ENCODE data around the gene GSTK1. TPM values are rescaled to one million over a fixed set of nuclear protein-coding genes. Genes with fewer than 3 reads are reported as not detected.

The GSTK1 gene
- polyA plus RNA-seq, 1 experiment, result 100 TPM

DNA sequence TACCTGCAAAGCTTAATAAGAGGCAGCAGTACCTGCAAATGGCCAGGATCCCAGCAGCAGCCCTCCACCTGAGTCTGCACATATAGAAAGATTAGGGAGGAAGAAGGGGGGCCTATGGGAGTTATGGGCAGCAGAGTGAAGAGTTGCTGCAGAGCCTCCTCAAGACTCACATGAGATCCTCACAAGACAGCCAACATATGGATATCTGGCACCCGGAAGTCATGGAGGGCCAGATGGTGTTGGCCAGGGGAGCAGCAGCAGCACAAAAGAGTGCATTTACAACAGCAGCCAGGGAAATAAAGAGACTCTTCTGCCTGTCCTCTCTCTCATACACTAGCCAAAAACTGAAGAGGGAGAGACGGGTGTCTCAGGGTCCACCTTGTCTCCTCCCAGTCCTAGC lies 45.4 kb upstream of the GSTK1 start:
- ChIA-PET POLR2A (no interaction called here), CTCF (interaction anchor here (3.8 to 8.8 kb wide), 2 partner anchors 22 to 214 kb away, joined by 61 to 406 read pairs; no protein-coding TSS in a partner anchor)
- no peaks in the 10 kb centered on the region for H3K9me3 ChIP-seq (ENCODE audit: control insufficient read depth, insufficient read depth, low read length)

DNA sequence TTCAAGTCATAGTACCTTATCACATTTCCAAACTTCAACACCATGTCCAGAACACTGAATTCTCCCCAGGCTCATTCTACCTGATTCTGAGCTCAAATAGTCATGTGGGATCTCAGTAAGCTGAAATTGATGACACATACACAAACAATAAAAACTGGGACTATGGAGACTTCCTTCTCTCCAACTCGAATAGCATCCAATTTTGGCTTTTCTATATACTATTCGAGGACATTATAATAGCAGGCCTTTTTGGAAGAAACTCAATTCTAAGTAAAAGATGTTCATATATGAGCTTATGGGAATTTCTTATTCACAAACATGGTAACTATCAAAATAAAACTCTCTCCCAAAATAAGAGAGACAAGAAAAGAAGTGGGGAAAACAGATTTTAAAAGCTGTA lies 42.0 kb upstream of the GSTK1 start:
- CTCF ChIA-PET, result interaction anchor here (0.5 to 8.8 kb wide), 3 partner anchors 19 to 217 kb away, joined by 5 to 406 read pairs (median 21); no protein-coding TSS in a partner anchor
- POLR2A ChIA-PET, result no interaction called here

More for the DNA sequence above, 45.4 kb upstream of the GSTK1 start:
- no peak for DNase-seq (ENCODE audit: low read depth, low spot score)
- Histone ChIP-seq H3K4me3 (ENCODE audit: low read depth, low read length) (no peak overlapping the region), H3K27ac (ENCODE audit: low read depth, low read length) (no peak overlapping the region), H3K27me3 (ENCODE audit: control insufficient read depth, insufficient read depth, low read length) (peaks cover 7% of the 10 kb centered on the region)
- TF ChIP-seq, protein P1, sequence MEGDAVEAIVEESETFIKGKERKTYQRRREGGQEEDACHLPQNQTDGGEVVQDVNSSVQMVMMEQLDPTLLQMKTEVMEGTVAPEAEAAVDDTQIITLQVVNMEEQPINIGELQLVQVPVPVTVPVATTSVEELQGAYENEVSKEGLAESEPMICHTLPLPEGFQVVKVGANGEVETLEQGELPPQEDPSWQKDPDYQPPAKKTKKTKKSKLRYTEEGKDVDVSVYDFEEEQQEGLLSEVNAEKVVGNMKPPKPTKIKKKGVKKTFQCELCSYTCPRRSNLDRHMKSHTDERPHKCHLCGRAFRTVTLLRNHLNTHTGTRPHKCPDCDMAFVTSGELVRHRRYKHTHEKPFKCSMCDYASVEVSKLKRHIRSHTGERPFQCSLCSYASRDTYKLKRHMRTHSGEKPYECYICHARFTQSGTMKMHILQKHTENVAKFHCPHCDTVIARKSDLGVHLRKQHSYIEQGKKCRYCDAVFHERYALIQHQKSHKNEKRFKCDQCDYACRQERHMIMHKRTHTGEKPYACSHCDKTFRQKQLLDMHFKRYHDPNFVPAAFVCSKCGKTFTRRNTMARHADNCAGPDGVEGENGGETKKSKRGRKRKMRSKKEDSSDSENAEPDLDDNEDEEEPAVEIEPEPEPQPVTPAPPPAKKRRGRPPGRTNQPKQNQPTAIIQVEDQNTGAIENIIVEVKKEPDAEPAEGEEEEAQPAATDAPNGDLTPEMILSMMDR (IDR thresholded peaks at IDR 0.05; ENCODE audit: low read depth, low read length), result no peak

DNA sequence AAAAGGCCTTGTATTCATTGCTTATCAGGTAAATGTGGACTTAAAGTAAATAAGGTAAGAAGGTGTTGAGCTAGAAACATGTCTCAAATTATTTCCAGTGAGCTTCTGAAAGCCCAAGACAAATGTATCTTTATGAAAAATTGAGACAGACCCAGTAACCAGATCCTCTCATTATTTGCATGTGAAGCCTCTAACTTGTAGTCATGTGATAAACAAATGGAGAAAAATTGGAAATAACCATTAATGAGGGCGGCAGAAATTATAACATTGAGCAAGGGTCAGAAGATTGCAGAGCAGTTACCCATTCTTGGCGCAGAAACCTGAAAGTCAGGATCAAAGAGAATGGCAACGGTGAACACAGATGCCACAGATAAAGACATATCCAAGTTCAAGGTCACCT lies 41.5 kb upstream of the GSTK1 start, which contains the start of gene TAS2R40:
TAS2R40 (plus strand) TSS at position 301 of the 400 bp plus-strand sequence; CDS start at position 343, 42 bp downstream.
- H3K27me3 ChIP-seq (ENCODE audit: control insufficient read depth, insufficient read depth, low read length), result peaks cover 9% of the 10 kb centered on the region
- POLR2A ChIA-PET, result no interaction called here
- CTCF ChIA-PET, result interaction anchor here (0.5 to 8.8 kb wide), 3 partner anchors 19 to 218 kb away, joined by 5 to 406 read pairs (median 21); no protein-coding TSS in a partner anchor
- H3K4me3 ChIP-seq (ENCODE audit: low read depth, low read length), result no peak within 1 kb of the TSS
- no peaks in the 10 kb centered on the region for H3K9me3 ChIP-seq (ENCODE audit: control insufficient read depth, insufficient read depth, low read length)
- TF ChIP-seq, protein P1 (IDR thresholded peaks at IDR 0.05; ENCODE audit: low read depth, low read length), result no peak
- H3K27ac ChIP-seq (ENCODE audit: low read depth, low read length), result no peak within 1 kb of the TSS
- DNase-seq (ENCODE audit: low read depth, low spot score), result no peak

More for the DNA sequence above, 42.0 kb upstream of the GSTK1 start:
- Histone ChIP-seq H3K4me3 (ENCODE audit: low read depth, low read length) (no peak overlapping the region), H3K9me3 (ENCODE audit: control insufficient read depth, insufficient read depth, low read length) (no peaks in the 10 kb centered on the region), H3K27ac (ENCODE audit: low read depth, low read length) (no peak overlapping the region), H3K27me3 (ENCODE audit: control insufficient read depth, insufficient read depth, low read length) (peaks cover 9% of the 10 kb centered on the region)
- DNase-seq (ENCODE audit: low read depth, low spot score), result no peak
- TF ChIP-seq, protein P1 (IDR thresholded peaks at IDR 0.05; ENCODE audit: low read depth, low read length), result no peak

DNA sequence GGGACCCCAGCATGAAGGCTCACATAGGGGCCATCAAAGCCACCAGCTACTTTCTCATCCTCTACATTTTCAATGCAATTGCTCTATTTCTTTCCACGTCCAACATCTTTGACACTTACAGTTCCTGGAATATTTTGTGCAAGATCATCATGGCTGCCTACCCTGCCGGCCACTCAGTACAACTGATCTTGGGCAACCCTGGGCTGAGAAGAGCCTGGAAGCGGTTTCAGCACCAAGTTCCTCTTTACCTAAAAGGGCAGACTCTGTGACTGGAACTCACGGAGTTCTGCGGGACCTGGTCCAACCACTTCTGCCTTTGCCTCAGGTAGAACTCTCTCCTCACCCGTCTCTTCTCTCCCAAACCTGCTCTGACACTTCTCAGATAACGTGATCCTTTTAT lies 40.5 kb upstream of the GSTK1 start:
- ChIA-PET POLR2A (no interaction called here), CTCF (interaction anchor here (1.9 to 4.8 kb wide), 3 partner anchors 8 to 18 kb away, joined by 11 to 32 read pairs (median 21); no protein-coding TSS in a partner anchor)
- TF ChIP-seq, protein P1 (IDR thresholded peaks at IDR 0.05; ENCODE audit: low read depth, low read length), result no peak
- no peak overlapping the region for H3K27ac ChIP-seq (ENCODE audit: low read depth, low read length)
- H3K9me3 ChIP-seq (ENCODE audit: control insufficient read depth, insufficient read depth, low read length), result no peaks in the 10 kb centered on the region
- no peak overlapping the region for H3K4me3 ChIP-seq (ENCODE audit: low read depth, low read length)
- no peak for DNase-seq (ENCODE audit: low read depth, low spot score)
- H3K27me3 ChIP-seq (ENCODE audit: control insufficient read depth, insufficient read depth, low read length), result peaks cover 11% of the 10 kb centered on the region

DNA sequence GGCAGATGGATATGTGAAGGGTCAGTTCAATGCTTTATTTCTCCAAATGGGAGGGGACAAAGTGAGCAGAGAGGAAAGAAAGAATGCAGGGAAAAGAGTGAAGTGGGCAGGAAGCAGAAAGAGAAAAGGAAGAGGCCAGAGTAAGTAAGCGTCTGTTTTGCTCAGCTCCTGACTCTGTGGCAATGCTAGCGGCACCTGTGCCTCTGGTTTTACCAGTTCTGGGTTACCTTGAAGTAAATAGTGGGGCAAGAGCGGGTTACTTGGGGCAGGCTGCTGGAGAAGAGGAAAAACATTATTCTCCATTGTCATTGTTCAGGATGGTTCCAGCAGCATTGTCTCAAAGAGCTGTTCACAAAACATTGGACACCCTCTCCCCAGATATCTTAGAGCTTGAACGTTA lies 39.5 kb upstream of the GSTK1 start:
- H3K27ac ChIP-seq (ENCODE audit: low read depth, low read length), result no peak overlapping the region
- no peaks in the 10 kb centered on the region for H3K9me3 ChIP-seq (ENCODE audit: control insufficient read depth, insufficient read depth, low read length)
- POLR2A ChIA-PET, result no interaction called here
- H3K27me3 ChIP-seq (ENCODE audit: control insufficient read depth, insufficient read depth, low read length), result peaks cover 11% of the 10 kb centered on the region
- H3K4me3 ChIP-seq (ENCODE audit: low read depth, low read length), result no peak overlapping the region
- no peak for DNase-seq (ENCODE audit: low read depth, low spot score)
- CTCF ChIA-PET, result interaction anchor here (1.9 to 2.6 kb wide), 2 partner anchors 9 to 17 kb away, joined by 11 to 32 read pairs; no protein-coding TSS in a partner anchor
- TF ChIP-seq, protein P1 (IDR thresholded peaks at IDR 0.05; ENCODE audit: low read depth, low read length), result no peak
